ENCODE data around the gene KCNK7. TPM values are rescaled to one million over a fixed set of nuclear protein-coding genes. Genes with fewer than 3 reads are reported as not detected.

Gene KCNK7
- polyA plus RNA-seq, 3 donors, result 4.3 TPM; not detected in 2

DNA sequence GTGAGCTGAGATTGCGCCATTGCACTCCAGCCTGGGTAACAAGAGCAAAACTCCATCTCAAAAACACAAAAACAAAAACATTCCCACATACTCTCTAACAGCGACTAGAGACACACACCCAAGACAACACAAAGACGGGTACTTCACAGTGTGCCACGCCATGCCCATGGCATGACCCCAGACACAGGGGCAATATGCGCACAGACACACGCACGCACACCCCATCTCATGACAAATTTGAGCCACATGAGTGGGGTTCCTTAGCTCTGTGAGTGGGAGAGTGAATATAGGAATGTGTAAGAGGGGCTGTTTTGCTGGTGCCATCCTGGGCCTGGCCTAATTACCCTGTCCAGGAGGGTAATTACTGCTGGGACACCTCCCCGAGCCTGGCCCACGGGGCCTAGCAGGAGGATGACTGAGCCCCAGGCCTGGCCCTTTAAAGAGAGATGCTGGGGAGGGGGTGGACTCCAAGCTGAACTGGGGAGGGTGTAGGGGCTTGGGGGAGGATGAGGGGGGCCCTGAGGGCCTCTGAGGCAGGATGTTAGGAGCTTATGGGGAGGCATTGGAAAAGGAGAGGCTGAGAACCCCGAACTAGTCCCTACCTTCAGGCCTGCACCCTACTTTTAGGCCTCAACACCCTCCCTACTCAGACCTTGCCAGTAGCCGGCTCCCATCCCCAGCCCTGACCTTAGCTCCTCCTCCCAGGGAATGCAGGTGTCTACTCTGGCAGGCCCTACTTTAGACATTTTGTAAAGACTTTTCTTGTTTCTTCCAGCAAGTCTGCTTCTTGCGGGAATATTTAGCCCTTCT lies 38.9 kb downstream of the KCNK7 start:
- H3K9ac ChIP-seq (ENCODE audit: insufficient read depth, low read length, poor library complexity, severe bottlenecking), result no peak overlapping the region

DNA sequence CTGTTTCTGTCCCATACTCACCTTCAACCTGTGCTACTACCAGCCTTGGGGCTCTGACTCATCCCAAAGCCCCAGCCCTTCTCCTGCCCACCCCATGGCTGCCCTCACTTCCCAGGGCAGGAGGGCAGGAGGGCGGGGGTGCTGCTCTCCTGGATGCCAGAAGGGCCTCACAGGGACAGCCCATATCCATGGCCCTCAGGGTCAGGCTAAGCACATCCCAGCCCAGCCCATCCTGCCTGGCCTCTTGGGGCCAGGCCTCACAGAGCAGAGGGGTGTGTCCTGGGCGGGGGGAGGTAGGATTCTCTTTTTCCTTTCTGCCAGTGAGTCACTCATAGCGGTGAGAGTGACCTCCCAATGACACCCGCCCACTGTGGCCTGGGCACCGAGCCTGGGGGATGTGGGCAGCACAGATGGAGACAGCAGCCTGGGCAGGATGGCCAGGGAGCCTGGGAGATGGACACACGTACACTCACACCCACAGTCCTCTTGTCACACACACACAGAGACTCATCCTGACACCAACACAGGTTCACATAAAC lies 39.8 kb downstream of the KCNK7 start:
- peaks cover 0 to 2% (median 0%) of the 10 kb centered on the region in 7 donors for H3K9me3 Mint-ChIP-seq
- Histone ChIP-seq H3K4me3 (replicated peaks in 1 of 3; ENCODE audit: low read depth in 2 of 3, low read length in 3 of 3) (no peak overlapping the region), H3K9me3 (replicated peaks in 1 of 2; ENCODE audit: control insufficient read depth in 1 of 2, insufficient read depth in 1 of 2, low read length in 2 of 2) (no peaks in the 10 kb centered on the region), H3K4me2 (replicated peaks; ENCODE audit: extremely low read depth, low read length, poor library complexity, severe bottlenecking) (no peak overlapping the region), H3K79me2 (ENCODE audit: insufficient read depth, low read length) (no peaks in the 10 kb centered on the region), H3K4me1 (ENCODE audit: control insufficient read depth in 1 of 2, insufficient read depth in 2 of 2, low read length in 2 of 2) (peaks cover 26 to 59% of the 10 kb centered on the region in 2 donors), H3K27me3 (ENCODE audit: control insufficient read depth in 2 of 2, insufficient read depth in 2 of 2, low read length in 2 of 2) (peaks cover 0 to 29% of the 10 kb centered on the region in 2 donors), H3K36me3 (replicated peaks in 1 of 2; ENCODE audit: control insufficient read depth in 1 of 2, insufficient read depth in 2 of 2, low read length in 2 of 2) (no peaks in the 10 kb centered on the region), H3K27ac (ENCODE audit: low read depth in 1 of 2, low read length in 2 of 2) (no peak overlapping the region), H2AFZ (ENCODE audit: insufficient read depth, low read depth, low read length, poor library complexity, severe bottlenecking) (no peak overlapping the region), H4K20me1 (ENCODE audit: insufficient read depth, low read length) (no peaks in the 10 kb centered on the region), H3K9ac (ENCODE audit: insufficient read depth, low read length, poor library complexity, severe bottlenecking) (peak overlapping the region; percentile 27)
- peak overlapping the region; percentile 42 to 53 for H3K4me3 Mint-ChIP-seq
- H3K27me3 Mint-ChIP-seq (ENCODE audit: low read depth in 3 of 3), result peaks cover 21 to 42% (median 36%) of the 10 kb centered on the region in 3 donors
- H3K27ac Mint-ChIP-seq, result peak overlapping the region in 5 of 7 donors; percentile 17 to 79 (median 60)
- TF ChIP-seq, protein P1, sequence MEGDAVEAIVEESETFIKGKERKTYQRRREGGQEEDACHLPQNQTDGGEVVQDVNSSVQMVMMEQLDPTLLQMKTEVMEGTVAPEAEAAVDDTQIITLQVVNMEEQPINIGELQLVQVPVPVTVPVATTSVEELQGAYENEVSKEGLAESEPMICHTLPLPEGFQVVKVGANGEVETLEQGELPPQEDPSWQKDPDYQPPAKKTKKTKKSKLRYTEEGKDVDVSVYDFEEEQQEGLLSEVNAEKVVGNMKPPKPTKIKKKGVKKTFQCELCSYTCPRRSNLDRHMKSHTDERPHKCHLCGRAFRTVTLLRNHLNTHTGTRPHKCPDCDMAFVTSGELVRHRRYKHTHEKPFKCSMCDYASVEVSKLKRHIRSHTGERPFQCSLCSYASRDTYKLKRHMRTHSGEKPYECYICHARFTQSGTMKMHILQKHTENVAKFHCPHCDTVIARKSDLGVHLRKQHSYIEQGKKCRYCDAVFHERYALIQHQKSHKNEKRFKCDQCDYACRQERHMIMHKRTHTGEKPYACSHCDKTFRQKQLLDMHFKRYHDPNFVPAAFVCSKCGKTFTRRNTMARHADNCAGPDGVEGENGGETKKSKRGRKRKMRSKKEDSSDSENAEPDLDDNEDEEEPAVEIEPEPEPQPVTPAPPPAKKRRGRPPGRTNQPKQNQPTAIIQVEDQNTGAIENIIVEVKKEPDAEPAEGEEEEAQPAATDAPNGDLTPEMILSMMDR (IDR thresholded peaks at IDR 0.05), result no peak
- peaks cover 60% of the 10 kb centered on the region for H3K4me1 Mint-ChIP-seq
- intact Hi-C loops (cut with micrococcal nuclease), result no loop called here
- no CpG with 5 or more reads among the region's 6 CpGs for WGBS (ENCODE audit: insufficient coverage)
- peaks cover 0 to 9% of the 10 kb centered on the region in 2 donors for H3K36me3 Mint-ChIP-seq
- peak; percentile 44 to 58 (median 50) for DNase-seq

More for the DNA sequence above, 38.9 kb downstream of the KCNK7 start:
- Histone ChIP-seq H3K4me1 (ENCODE audit: control insufficient read depth in 1 of 2, insufficient read depth in 2 of 2, low read length in 2 of 2) (peaks cover 26 to 59% of the 10 kb centered on the region in 2 donors), H3K27me3 (ENCODE audit: control insufficient read depth in 2 of 2, insufficient read depth in 2 of 2, low read length in 2 of 2) (peaks cover 0 to 33% of the 10 kb centered on the region in 2 donors), H3K9me3 (replicated peaks in 1 of 2; ENCODE audit: control insufficient read depth in 1 of 2, insufficient read depth in 1 of 2, low read length in 2 of 2) (no peaks in the 10 kb centered on the region), H4K20me1 (ENCODE audit: insufficient read depth, low read length) (no peaks in the 10 kb centered on the region), H3K4me3 (replicated peaks in 1 of 3; ENCODE audit: low read depth in 2 of 3, low read length in 3 of 3) (no peak overlapping the region), H3K27ac (ENCODE audit: low read depth in 1 of 2, low read length in 2 of 2) (no peak overlapping the region), H3K36me3 (replicated peaks in 1 of 2; ENCODE audit: control insufficient read depth in 1 of 2, insufficient read depth in 2 of 2, low read length in 2 of 2) (no peaks in the 10 kb centered on the region), H3K79me2 (ENCODE audit: insufficient read depth, low read length) (no peaks in the 10 kb centered on the region), H3K4me2 (replicated peaks; ENCODE audit: extremely low read depth, low read length, poor library complexity, severe bottlenecking) (no peak overlapping the region), H2AFZ (ENCODE audit: insufficient read depth, low read depth, low read length, poor library complexity, severe bottlenecking) (no peak overlapping the region)
- H3K36me3 Mint-ChIP-seq, result peaks cover 0 to 9% of the 10 kb centered on the region in 2 donors
- peaks cover 21 to 43% (median 40%) of the 10 kb centered on the region in 3 donors for H3K27me3 Mint-ChIP-seq (ENCODE audit: low read depth in 3 of 3)
- intact Hi-C loops (cut with micrococcal nuclease), result no loop called here
- 95% methylated on average over 10 of the region's 12 CpGs for WGBS (ENCODE audit: insufficient coverage)
- peak overlapping the region; percentile 73 to 84 for H3K4me3 Mint-ChIP-seq
- H3K4me1 Mint-ChIP-seq, result peaks cover 56% of the 10 kb centered on the region
- no peak overlapping the region for H3K27ac Mint-ChIP-seq
- TF ChIP-seq, protein P1 (IDR thresholded peaks at IDR 0.05), result no peak
- DNase-seq, result no peak
- H3K9me3 Mint-ChIP-seq, result peaks cover 0 to 2% (median 0%) of the 10 kb centered on the region in 7 donors
